ENCODE data around the gene VGLL4.
"Not testable (repeated sequence)": the region's sequence is repeated elsewhere in the genome, so short reads cannot be mapped to it uniquely, and the experiment has no call there.

- not testable (repeated sequence) for TF ChIP-seq E2F5 (CRISPR knock-in tag; IDR thresholded peaks at IDR 0.05); CTCF (IDR thresholded peaks at IDR 0.05); TP53 (CRISPR knock-in tag; IDR thresholded peaks at IDR 0.05); USF1 (CRISPR knock-in tag; IDR thresholded peaks at IDR 0.05); ELF4 (CRISPR knock-in tag; IDR thresholded peaks at IDR 0.05; ENCODE audit: low read depth); SMAD3 (CRISPR knock-in tag; IDR thresholded peaks at IDR 0.05; ENCODE audit: borderline replicate concordance); ETV6 (CRISPR knock-in tag; IDR thresholded peaks at IDR 0.05)
Observed at GRCh38 chr3:11572660-11573059, 71.1 kb downstream of the VGLL4 start.

Data from WTC11 (cell line).